Hematopoietic multipotent progenitor cell treated with erythropoietin and hydrocortisone succinate and interleukin-3 and kit ligand, for 17 days (in vitro differentiated cells): Measurements from ENCODE around the gene ZBED4.

Experiments used
- DNase-seq: peaks from one replicate; pipeline ENCODE4 v3.0.0-alpha.2; 2015; ENCODE audit warnings: low spot score

Gene ZBED4

GRCh38 chr22:49881856-49882255 is 28.2 kb downstream of the ZBED4 start:
- no peak for DNase-seq

GRCh38 chr22:49882519-49883293 is 29.1 kb downstream of the ZBED4 start:
- DNase-seq, result no peak

- DNase-seq, result no peak
Measured at GRCh38 chr22:49883294-49883640, 29.6 kb downstream of the ZBED4 start.

- DNase-seq, result no peak
Measured at GRCh38 chr22:49884075-49884474, 30.4 kb downstream of the ZBED4 start.

- no peak for DNase-seq
Measured at GRCh38 chr22:49884503-49885260, 31.0 kb downstream of the ZBED4 start.

- DNase-seq, result no peak
Measured at GRCh38 chr22:49885281-49885680, 31.6 kb downstream of the ZBED4 start.

GRCh38 chr22:49885881-49886280 is 32.2 kb downstream of the ZBED4 start:
- DNase-seq, result no peak

- DNase-seq, result no peak
Measured at GRCh38 chr22:49886346-49887063, 32.9 kb downstream of the ZBED4 start.

GRCh38 chr22:49887064-49887451 is 33.4 kb downstream of the ZBED4 start:
- no peak for DNase-seq

- DNase-seq, result no peak
Measured at GRCh38 chr22:49887702-49888101, 34.1 kb downstream of the ZBED4 start.

- no peak for DNase-seq
Measured at GRCh38 chr22:49889071-49889470, 35.4 kb downstream of the ZBED4 start.

GRCh38 chr22:49892226-49892899 is 38.7 kb downstream of the ZBED4 start:
- no peak for DNase-seq

GRCh38 chr22:49893025-49893424 is 39.4 kb downstream of the ZBED4 start:
- DNase-seq, result no peak

- no peak for DNase-seq
Measured at GRCh38 chr22:49894322-49895054, 40.8 kb downstream of the ZBED4 start.

GRCh38 chr22:49896201-49896600 is 42.6 kb downstream of the ZBED4 start:
- DNase-seq, result no peak

GRCh38 chr22:49897015-49897684 is 43.5 kb downstream of the ZBED4 start:
- no peak for DNase-seq

- DNase-seq, result no peak
Measured at GRCh38 chr22:49899530-49899929, 45.9 kb downstream of the ZBED4 start.

- DNase-seq, result no peak
Measured at GRCh38 chr22:49900441-49901230, 47.0 kb downstream of the ZBED4 start.

- no peak for DNase-seq
Measured at GRCh38 chr22:49901457-49901856, 47.8 kb downstream of the ZBED4 start.

- DNase-seq, result peak; percentile 12
Measured at GRCh38 chr22:49903322-49904039, 49.8 kb downstream of the ZBED4 start.
